Cardiac fibroblast (primary cell): ENCODE data around the gene STX2.

ENCODE experiments used
- DNase-seq, 2 donors: peaks; one replicate each; pipeline versions ENCODE4 v3.0.0 to v3.0.0-alpha.2; 2010; ENCODE audit warnings: low read depth in 2 of 2
- H3K4me3 ChIP-seq, 2 donors: replicated peaks in 1 of 2; 1 replicate in 1 of 2; 2 replicates in 1 of 2; pipeline ENCODE4 v1.5.1; 2011; ENCODE audit warnings: low read depth in 2 of 2, low read length in 2 of 2, mild to moderate bottlenecking in 2 of 2, moderate library complexity in 1 of 2
- CTCF ChIP-seq: IDR thresholded peaks from one replicate; pipeline ENCODE4 v1.5.1; 2011; ENCODE audit warnings: low read depth, mild to moderate bottlenecking, low read length, inconsistent platforms

The STX2 gene

GRCh38 chr12:130804216-130804615 is 34.8 kb downstream of the STX2 start:
- DNase-seq = peak in 1 of 2 donors; percentile 38
- no peak overlapping the region for H3K4me3 ChIP-seq
- TF ChIP-seq CTCF = no peak

- TF ChIP-seq CTCF = no peak
- peak; percentile 12 to 65 for DNase-seq
- no peak overlapping the region for H3K4me3 ChIP-seq
Observed at GRCh38 chr12:130803702-130804101, 35.3 kb downstream of the STX2 start.

- H3K4me3 ChIP-seq = no peak overlapping the region
- DNase-seq = no peak
- TF ChIP-seq CTCF = no peak
Observed at GRCh38 chr12:130800312-130800711, 38.7 kb downstream of the STX2 start.

GRCh38 chr12:130799051-130799450 is 40.0 kb downstream of the STX2 start:
- no peak for TF ChIP-seq CTCF
- no peak overlapping the region for H3K4me3 ChIP-seq
- peak in 1 of 2 donors; percentile 34 for DNase-seq

- no peak overlapping the region for H3K4me3 ChIP-seq
- DNase-seq = no peak
- TF ChIP-seq CTCF = no peak
Observed at GRCh38 chr12:130796985-130797686, 41.9 kb downstream of the STX2 start.

- no peak for DNase-seq
- no peak for TF ChIP-seq CTCF
Observed at GRCh38 chr12:130795906-130796305, 43.1 kb downstream of the STX2 start.

GRCh38 chr12:130793554-130793849 is 45.5 kb downstream of the STX2 start:
- no peak overlapping the region for H3K4me3 ChIP-seq
- no peak for TF ChIP-seq CTCF
- DNase-seq = no peak

More at GRCh38 chr12:130795906-130796305, 43.1 kb downstream of the STX2 start:
- H3K4me3 ChIP-seq = no peak overlapping the region
